Suprapubic skin (tissue), 4 donors: ENCODE data around the gene ALG12.
A peak's percentile ranks its signal among the peaks of the same experiment; 100 is the strongest.

Source experiments
- POLR2A ChIP-seq, 2 donors: fragments of 450-650 bp; IDR thresholded peaks; one replicate each; pipeline ENCODE4 v1.6.1; 2017; ENCODE audit warnings: antibody characterized with exemption in 2 of 2, mild to moderate bottlenecking in 2 of 2, moderate library complexity in 2 of 2
- POLR2AphosphoS5 ChIP-seq, 3 donors: sonication (generic); formaldehyde crosslinking; IDR thresholded peaks; one replicate each; pipeline ENCODE4 v1.6.1; 2017; ENCODE audit warnings: antibody characterized with exemption in 3 of 3
- TF ChIP-seq, protein P1 (sequence below), 2 donors: fragments of 200-600 bp in 1 of 2; fragments of 450-650 bp in 1 of 2; sonication (generic) in 1 of 2; IDR thresholded peaks; one replicate each; pipeline ENCODE4 v1.5.1; 2016 to 2019; ENCODE audit warnings: antibody characterized with exemption in 2 of 2, mild to moderate bottlenecking in 1 of 2, moderate library complexity in 1 of 2

DNA sequence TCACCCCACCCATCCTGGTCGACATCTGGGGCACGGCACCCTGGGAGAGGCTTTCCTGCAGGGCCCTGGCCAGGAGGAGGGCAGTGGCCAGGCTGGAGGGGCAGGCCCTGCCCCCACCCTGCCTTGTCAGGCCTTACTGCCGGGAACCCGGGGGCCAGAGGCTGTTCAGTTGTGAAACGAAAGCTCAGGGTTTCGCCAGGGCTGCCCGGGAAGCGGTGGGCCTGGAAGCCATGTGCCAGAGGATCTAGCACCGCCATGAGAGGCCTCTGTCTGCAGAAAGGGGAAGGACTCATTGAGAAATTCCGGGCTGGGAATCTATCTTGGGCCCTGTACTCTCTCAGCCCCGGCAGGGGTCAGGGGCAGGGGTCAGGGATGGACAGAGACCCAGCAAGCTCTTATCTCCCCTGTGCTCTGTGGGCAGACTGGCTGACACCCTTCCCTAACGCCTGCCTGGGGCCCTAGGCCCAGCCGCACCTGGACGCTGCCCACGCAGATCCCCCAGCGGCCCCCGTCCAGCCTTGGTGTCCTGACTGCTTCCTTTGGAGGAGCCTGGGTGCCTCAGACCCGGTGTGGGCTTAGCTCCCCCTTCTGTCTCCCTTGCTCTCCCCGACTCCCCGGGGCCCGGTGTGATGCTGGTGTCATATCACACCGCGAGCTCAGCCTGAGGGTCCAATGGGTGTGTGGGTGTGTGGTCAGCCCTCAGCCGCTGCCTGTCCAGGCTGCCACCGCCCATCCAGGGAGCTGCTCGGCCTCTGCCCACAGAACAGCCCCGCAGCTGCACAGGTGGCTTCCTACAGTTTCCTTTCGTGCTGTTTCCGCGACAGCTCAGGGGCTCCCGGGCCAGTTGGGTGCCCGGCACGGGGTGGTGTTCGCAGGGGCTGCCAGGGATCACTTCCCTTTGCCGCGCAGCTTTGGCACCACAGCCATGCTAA is 48.8 kb upstream of the ALG12 start:
- TF ChIP-seq, protein P1, sequence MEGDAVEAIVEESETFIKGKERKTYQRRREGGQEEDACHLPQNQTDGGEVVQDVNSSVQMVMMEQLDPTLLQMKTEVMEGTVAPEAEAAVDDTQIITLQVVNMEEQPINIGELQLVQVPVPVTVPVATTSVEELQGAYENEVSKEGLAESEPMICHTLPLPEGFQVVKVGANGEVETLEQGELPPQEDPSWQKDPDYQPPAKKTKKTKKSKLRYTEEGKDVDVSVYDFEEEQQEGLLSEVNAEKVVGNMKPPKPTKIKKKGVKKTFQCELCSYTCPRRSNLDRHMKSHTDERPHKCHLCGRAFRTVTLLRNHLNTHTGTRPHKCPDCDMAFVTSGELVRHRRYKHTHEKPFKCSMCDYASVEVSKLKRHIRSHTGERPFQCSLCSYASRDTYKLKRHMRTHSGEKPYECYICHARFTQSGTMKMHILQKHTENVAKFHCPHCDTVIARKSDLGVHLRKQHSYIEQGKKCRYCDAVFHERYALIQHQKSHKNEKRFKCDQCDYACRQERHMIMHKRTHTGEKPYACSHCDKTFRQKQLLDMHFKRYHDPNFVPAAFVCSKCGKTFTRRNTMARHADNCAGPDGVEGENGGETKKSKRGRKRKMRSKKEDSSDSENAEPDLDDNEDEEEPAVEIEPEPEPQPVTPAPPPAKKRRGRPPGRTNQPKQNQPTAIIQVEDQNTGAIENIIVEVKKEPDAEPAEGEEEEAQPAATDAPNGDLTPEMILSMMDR (IDR thresholded peaks at IDR 0.05): no peak
- TF ChIP-seq POLR2A (IDR thresholded peaks at IDR 0.05) (no peak), POLR2AphosphoS5 (IDR thresholded peaks at IDR 0.05) (peak in 2 of 3 donors; percentile 25 to 70)
